Astrocyte (in vitro differentiated cells and primary cell): ENCODE data around the gene PRKCG. TPM values are rescaled to one million over a fixed set of nuclear protein-coding genes. Genes with fewer than 3 reads are reported as not detected.

ENCODE experiments used
- DNase-seq: peaks from one replicate; pipeline ENCODE4 v3.0.0-alpha.2; 2010; ENCODE audit warnings: low read depth
- FAIRE-seq: peaks from 2 replicates; lab custom pipeline; 2011; peaks lifted over from hg19 to GRCh38; lab: Jason Lieb, UNC
- H2AFZ ChIP-seq: 2 replicates; pipeline ENCODE4 v1.6.0; 2012; ENCODE audit warnings: low read depth, low read length, inconsistent platforms
- H3K27ac ChIP-seq: 2 replicates; pipeline ENCODE4 v1.5.1; 2011; ENCODE audit warnings: low read depth, low read length, inconsistent platforms
- H3K27me3 ChIP-seq: 2 replicates; pipeline ENCODE4 v1.6.0; 2011; ENCODE audit warnings: low read length, inconsistent platforms; ENCODE audit not compliant: insufficient read depth
- H3K36me3 ChIP-seq: 2 replicates; pipeline ENCODE4 v1.5.1; 2011; ENCODE audit warnings: low read length, inconsistent platforms; ENCODE audit not compliant: insufficient read depth
- H3K4me1 ChIP-seq: 2 replicates; pipeline ENCODE4 v1.5.1; 2011; ENCODE audit warnings: low read length, inconsistent platforms; ENCODE audit not compliant: insufficient read depth
- H3K4me2 ChIP-seq: 2 replicates; pipeline ENCODE4 v1.6.0; 2012; ENCODE audit warnings: low read length, inconsistent platforms
- H3K4me3 ChIP-seq: 2 replicates; pipeline ENCODE4 v1.5.1; 2011; ENCODE audit warnings: low read depth, mild to moderate bottlenecking, low read length, inconsistent platforms; ENCODE audit not compliant: insufficient read depth
- H3K79me2 ChIP-seq: 2 replicates; pipeline ENCODE4 v1.6.0; 2012; ENCODE audit warnings: mild to moderate bottlenecking, low read length, inconsistent platforms; ENCODE audit not compliant: insufficient read depth
- H3K9ac ChIP-seq: 2 replicates; pipeline ENCODE4 v1.6.0; 2012; ENCODE audit warnings: mild to moderate bottlenecking, low read length, inconsistent platforms
- H3K9me3 ChIP-seq: 2 replicates; pipeline ENCODE4 v1.5.1; 2012; ENCODE audit warnings: low read depth, mild to moderate bottlenecking, low read length, inconsistent platforms; ENCODE audit not compliant: insufficient read depth
- H4K20me1 ChIP-seq: 2 replicates; pipeline ENCODE4 v1.6.0; 2012; ENCODE audit warnings: low read length, inconsistent platforms; ENCODE audit not compliant: insufficient read depth
- H3K27ac Mint-ChIP-seq: one replicate; pipeline ENCODE4 v1.8.0; 2021; ENCODE audit warnings: mild to moderate bottlenecking, mixed read lengths; ENCODE audit not compliant: unreplicated experiment
- H3K27me3 Mint-ChIP-seq: one replicate; pipeline ENCODE4 v1.8.0; 2021; ENCODE audit warnings: low read depth, mixed read lengths; ENCODE audit not compliant: unreplicated experiment
- H3K36me3 Mint-ChIP-seq: one replicate; pipeline ENCODE4 v1.8.0; 2021; ENCODE audit warnings: low read depth, mixed read lengths; ENCODE audit not compliant: unreplicated experiment
- H3K4me1 Mint-ChIP-seq: one replicate; pipeline ENCODE4 v1.8.0; 2021; ENCODE audit warnings: low read depth, mixed read lengths; ENCODE audit not compliant: unreplicated experiment
- H3K4me3 Mint-ChIP-seq: one replicate; pipeline ENCODE4 v1.8.0; 2021; ENCODE audit warnings: mild to moderate bottlenecking, moderate library complexity, mixed read lengths; ENCODE audit not compliant: unreplicated experiment
- H3K9me3 Mint-ChIP-seq: one replicate; pipeline ENCODE4 v1.8.0; 2021; ENCODE audit warnings: mild to moderate bottlenecking, mixed read lengths; ENCODE audit not compliant: unreplicated experiment
- CTCF ChIP-seq: IDR thresholded peaks from 2 replicates; pipeline ENCODE4 v1.5.1; 2011; ENCODE audit warnings: low read depth, mild to moderate bottlenecking, inconsistent platforms, low read length, moderate library complexity; ENCODE audit not compliant: insufficient read depth
- EZH2 ChIP-seq: IDR thresholded peaks from 2 replicates; pipeline ENCODE4 v1.6.1; 2012; ENCODE audit warnings: mild to moderate bottlenecking, low read length, inconsistent platforms; ENCODE audit not compliant: insufficient read depth
- total RNA-seq: library from RNA; stranded (reverse); gene quantifications from 2 replicates; pipeline ENCODE4 v1.2.1, GENCODE V29; 2021

Gene PRKCG
- total RNA-seq, 1 donor from 2014 or later, result 0.41 TPM

GRCh38 chr19:53953383-53953782 is 71.4 kb downstream of the PRKCG start:
- Histone ChIP-seq H3K36me3 (no peaks in the 10 kb centered on the region), H3K4me3 (no peak overlapping the region), H2AFZ (no peak overlapping the region), H3K27me3 (peaks cover 14% of the 10 kb centered on the region), H3K9ac (no peak overlapping the region), H3K4me1 (no peaks in the 10 kb centered on the region), H4K20me1 (no peaks in the 10 kb centered on the region), H3K27ac (no peak overlapping the region), H3K9me3 (no peaks in the 10 kb centered on the region), H3K4me2 (no peak overlapping the region), H3K79me2 (no peaks in the 10 kb centered on the region)
- H3K36me3 Mint-ChIP-seq, result no peaks in the 10 kb centered on the region
- no peak for TF ChIP-seq CTCF
- TF ChIP-seq EZH2, result no peak
- H3K4me1 Mint-ChIP-seq, result no peaks in the 10 kb centered on the region
- DNase-seq (no peak), FAIRE-seq (no peak)
- no peak overlapping the region for H3K27ac Mint-ChIP-seq
- H3K9me3 Mint-ChIP-seq, result no peaks in the 10 kb centered on the region
- no peak overlapping the region for H3K4me3 Mint-ChIP-seq
- H3K27me3 Mint-ChIP-seq, result peaks cover 24% of the 10 kb centered on the region

Other genes starting within 250 kb of the PRKCG start
- gene NLRP12, start 57.9 kb upstream of the PRKCG start, total RNA-seq, result not detected in 2 replicates
- 221 and 246 TPM in 2 replicates for gene MYADM, start 14.3 kb upstream of the PRKCG start, total RNA-seq
- gene CACNG7, start 27.1 kb downstream of the PRKCG start, total RNA-seq, result 3.5 and 4.4 TPM in 2 replicates
- 3.2 TPM in 2 replicates for gene CACNG8, start 80.7 kb downstream of the PRKCG start, total RNA-seq
- gene CACNG6, start 109.4 kb downstream of the PRKCG start, total RNA-seq, result 0.20 TPM in 1 of 2 replicates, not detected in the other
- gene VSTM1, start 181.7 kb downstream of the PRKCG start, total RNA-seq, result 0.68 TPM in 1 of 2 replicates, not detected in the other
- not detected in 2 replicates for gene TARM1, start 199.2 kb downstream of the PRKCG start, total RNA-seq
- 0.20 and 0.22 TPM in 2 replicates for gene OSCAR, start 218.6 kb downstream of the PRKCG start, total RNA-seq
- 98.0 and 99.2 TPM in 2 replicates for gene NDUFA3, start 220.7 kb downstream of the PRKCG start, total RNA-seq
- 21.6 and 25.2 TPM in 2 replicates for gene TFPT, start 233.5 kb downstream of the PRKCG start, total RNA-seq
- 62.3 and 67.2 TPM in 2 replicates for gene PRPF31, start 233.6 kb downstream of the PRKCG start, total RNA-seq